CD4-positive, alpha-beta T cell treated with Interleukin-10 for 1 hour (primary cell): Measurements from ENCODE around the gene TIMP3.

ENCODE experiments used
- DNase-seq: peaks from one replicate; pipeline ENCODE4 v3.0.0-alpha.2; 2020

The TIMP3 gene

GRCh38 chr22:32809786-32810554 is 8.5 kb downstream of the TIMP3 start:
- no peak for DNase-seq

GRCh38 chr22:32810555-32811133 is 9.1 kb downstream of the TIMP3 start:
- DNase-seq, result no peak

- no peak for DNase-seq
Measured at GRCh38 chr22:32811788-32812545, 10.5 kb downstream of the TIMP3 start.

- no peak for DNase-seq
Measured at GRCh38 chr22:32814285-32814860, 12.9 kb downstream of the TIMP3 start.

GRCh38 chr22:32815059-32815458 is 13.6 kb downstream of the TIMP3 start:
- no peak for DNase-seq

- no peak for DNase-seq
Measured at GRCh38 chr22:32815943-32816342, 14.4 kb downstream of the TIMP3 start.

- no peak for DNase-seq
Measured at GRCh38 chr22:32817137-32817730, 15.7 kb downstream of the TIMP3 start.

GRCh38 chr22:32818446-32819115 is 17.1 kb downstream of the TIMP3 start:
- no peak for DNase-seq

GRCh38 chr22:32819120-32819519 is 17.6 kb downstream of the TIMP3 start:
- DNase-seq, result no peak

GRCh38 chr22:32820131-32821119 is 18.9 kb downstream of the TIMP3 start:
- no peak for DNase-seq

GRCh38 chr22:32822179-32822877 is 20.8 kb downstream of the TIMP3 start:
- no peak for DNase-seq

- DNase-seq, result peak; percentile 3
Measured at GRCh38 chr22:32823024-32823730, 21.7 kb downstream of the TIMP3 start.

- DNase-seq, result no peak
Measured at GRCh38 chr22:32824531-32825312, 23.2 kb downstream of the TIMP3 start.

- DNase-seq, result no peak
Measured at GRCh38 chr22:32826537-32826936, 25.0 kb downstream of the TIMP3 start.

GRCh38 chr22:32827049-32827602 is 25.6 kb downstream of the TIMP3 start:
- DNase-seq, result no peak

- DNase-seq, result no peak
Measured at GRCh38 chr22:32828150-32828549, 26.6 kb downstream of the TIMP3 start.

- DNase-seq, result no peak
Measured at GRCh38 chr22:32828561-32828960, 27.1 kb downstream of the TIMP3 start.

GRCh38 chr22:32829451-32829851 is 27.9 kb downstream of the TIMP3 start:
- DNase-seq, result no peak

GRCh38 chr22:32830473-32830872 is 29.0 kb downstream of the TIMP3 start:
- no peak for DNase-seq
